HAP-1 (cell line): ENCODE data around the gene ZNF462.

Source experiments
- DNase-seq, 2 experiments: peaks; one replicate each; pipeline ENCODE4 v3.0.0-alpha.2; 2016 to 2020; ENCODE audit warnings: low spot score in 2 of 2
- H3K27me3 ChIP-seq: fragments of 250-450 bp; sonication (Bioruptor Pico); 2 replicates; pipeline ENCODE4 v1.5.1; 2020; ENCODE audit warnings: low read depth, mild to moderate bottlenecking, moderate library complexity
- H3K36me3 ChIP-seq: fragments of 250-450 bp; sonication (Bioruptor Pico); replicated peaks from 2 replicates; pipeline ENCODE4 v1.5.1; 2020; ENCODE audit warnings: mild to moderate bottlenecking
- H3K4me1 ChIP-seq: fragments of 250-450 bp; sonication (Bioruptor Pico); 2 replicates; pipeline ENCODE4 v1.5.1; 2020; ENCODE audit warnings: mild to moderate bottlenecking
- H3K4me3 ChIP-seq: fragments of 250-450 bp; sonication (Bioruptor Pico); 2 replicates; pipeline ENCODE4 v1.5.1; 2020; ENCODE audit warnings: mild to moderate bottlenecking, moderate library complexity
- H3K9me3 ChIP-seq: fragments of 250-450 bp; sonication (Bioruptor Pico); 2 replicates; pipeline ENCODE4 v1.5.1; 2020; ENCODE audit warnings: mild to moderate bottlenecking, moderate library complexity
- in situ Hi-C: fragments of 300-500 bp; cut with MboI; formaldehyde crosslinking; loops from 3 replicates; pipeline ENCODE4 v1.14.3; 2020; ENCODE audit warnings: low sequenced_read_pairs, inconsistent platforms, mixed read lengths

ZNF462 gene

GRCh38 chr9:107008447-107008846, 145.5 kb downstream of the ZNF462 start:
- no peaks in the 10 kb centered on the region for H3K9me3 ChIP-seq
- peaks cover 17% of the 10 kb centered on the region for H3K4me1 ChIP-seq
- peaks cover 25% of the 10 kb centered on the region for H3K36me3 ChIP-seq
- DNase-seq, result no peak
- H3K4me3 ChIP-seq, result no peak overlapping the region
- in situ Hi-C loops, result no loop called here
- no peaks in the 10 kb centered on the region for H3K27me3 ChIP-seq

GRCh38 chr9:107016383-107016782, 153.4 kb downstream of the ZNF462 start:
- Histone ChIP-seq H3K9me3 (no peaks in the 10 kb centered on the region), H3K36me3 (peaks cover 3% of the 10 kb centered on the region; the same call in 1 of the 2 replicates), H3K4me1 (peaks cover 6% of the 10 kb centered on the region), H3K27me3 (no peaks in the 10 kb centered on the region), H3K4me3 (no peak overlapping the region)
- no peak for DNase-seq
- in situ Hi-C loops, result no loop called here

- in situ Hi-C loops, result no loop called here
- H3K4me1 ChIP-seq, result peaks cover 6% of the 10 kb centered on the region
- no peak for DNase-seq
- no peaks in the 10 kb centered on the region for H3K36me3 ChIP-seq
- H3K9me3 ChIP-seq, result no peaks in the 10 kb centered on the region
- no peaks in the 10 kb centered on the region for H3K27me3 ChIP-seq
- H3K4me3 ChIP-seq, result no peak overlapping the region
Measured at GRCh38 chr9:107018861-107019545, 156.0 kb downstream of the ZNF462 start.

GRCh38 chr9:107020040-107020530, 157.1 kb downstream of the ZNF462 start:
- Histone ChIP-seq H3K36me3 (no peaks in the 10 kb centered on the region), H3K27me3 (no peaks in the 10 kb centered on the region), H3K9me3 (no peaks in the 10 kb centered on the region), H3K4me3 (no peak overlapping the region), H3K4me1 (peaks cover 6% of the 10 kb centered on the region)
- peak; percentile 47 to 53 for DNase-seq
- in situ Hi-C loops, result no loop called here

GRCh38 chr9:107024193-107024592, 161.2 kb downstream of the ZNF462 start:
- Histone ChIP-seq H3K4me3 (no peak overlapping the region), H3K27me3 (no peaks in the 10 kb centered on the region), H3K4me1 (peaks cover 6% of the 10 kb centered on the region), H3K9me3 (no peaks in the 10 kb centered on the region), H3K36me3 (no peaks in the 10 kb centered on the region)
- DNase-seq, result no peak
- in situ Hi-C loops, result no loop called here

GRCh38 chr9:107025260-107026035, 162.5 kb downstream of the ZNF462 start:
- Histone ChIP-seq H3K27me3 (no peaks in the 10 kb centered on the region), H3K36me3 (no peaks in the 10 kb centered on the region), H3K9me3 (no peaks in the 10 kb centered on the region), H3K4me1 (peaks cover 2% of the 10 kb centered on the region), H3K4me3 (no peak overlapping the region)
- in situ Hi-C loops, result no loop called here
- DNase-seq, result no peak

- no peak for DNase-seq
- no peaks in the 10 kb centered on the region for H3K27me3 ChIP-seq
- no peak overlapping the region for H3K4me3 ChIP-seq
- no peaks in the 10 kb centered on the region for H3K4me1 ChIP-seq
- H3K9me3 ChIP-seq, result no peaks in the 10 kb centered on the region
- H3K36me3 ChIP-seq, result no peaks in the 10 kb centered on the region
- in situ Hi-C loops, result no loop called here
Measured at GRCh38 chr9:107029146-107029545, 166.2 kb downstream of the ZNF462 start.

GRCh38 chr9:107033966-107034365, 171.0 kb downstream of the ZNF462 start:
- no peaks in the 10 kb centered on the region for H3K9me3 ChIP-seq
- no peaks in the 10 kb centered on the region for H3K4me1 ChIP-seq
- in situ Hi-C loops, result no loop called here
- no peak for DNase-seq
- no peaks in the 10 kb centered on the region for H3K27me3 ChIP-seq
- no peaks in the 10 kb centered on the region for H3K36me3 ChIP-seq
- H3K4me3 ChIP-seq, result no peak overlapping the region

GRCh38 chr9:107034831-107035230, 171.9 kb downstream of the ZNF462 start:
- H3K4me3 ChIP-seq, result no peak overlapping the region
- no peak for DNase-seq
- no peaks in the 10 kb centered on the region for H3K27me3 ChIP-seq
- no peaks in the 10 kb centered on the region for H3K9me3 ChIP-seq
- no peaks in the 10 kb centered on the region for H3K4me1 ChIP-seq
- no peaks in the 10 kb centered on the region for H3K36me3 ChIP-seq
- in situ Hi-C loops, result no loop called here

GRCh38 chr9:107036367-107036766, 173.4 kb downstream of the ZNF462 start:
- Histone ChIP-seq H3K9me3 (no peaks in the 10 kb centered on the region), H3K4me3 (no peak overlapping the region), H3K36me3 (no peaks in the 10 kb centered on the region), H3K4me1 (no peaks in the 10 kb centered on the region), H3K27me3 (no peaks in the 10 kb centered on the region)
- in situ Hi-C loops, result no loop called here
- DNase-seq, result no peak

- peak in 1 of 2 experiments; percentile 7 for DNase-seq
- in situ Hi-C loops, result no loop called here
- Histone ChIP-seq H3K9me3 (no peaks in the 10 kb centered on the region), H3K27me3 (no peaks in the 10 kb centered on the region), H3K4me3 (no peak overlapping the region), H3K4me1 (no peaks in the 10 kb centered on the region), H3K36me3 (no peaks in the 10 kb centered on the region)
Measured at GRCh38 chr9:107039542-107039941, 176.6 kb downstream of the ZNF462 start.

- H3K27me3 ChIP-seq, result no peaks in the 10 kb centered on the region
- H3K9me3 ChIP-seq, result no peaks in the 10 kb centered on the region
- in situ Hi-C loops, result no loop called here
- H3K4me1 ChIP-seq, result no peaks in the 10 kb centered on the region
- DNase-seq, result no peak
- H3K4me3 ChIP-seq, result no peak overlapping the region
- H3K36me3 ChIP-seq, result no peaks in the 10 kb centered on the region
Measured at GRCh38 chr9:107042606-107043005, 179.6 kb downstream of the ZNF462 start.

- no peak for DNase-seq
- H3K4me3 ChIP-seq, result no peak overlapping the region
- no peaks in the 10 kb centered on the region for H3K36me3 ChIP-seq
- no peaks in the 10 kb centered on the region for H3K27me3 ChIP-seq
- no peaks in the 10 kb centered on the region for H3K4me1 ChIP-seq
- in situ Hi-C loops, result no loop called here
- no peaks in the 10 kb centered on the region for H3K9me3 ChIP-seq
Measured at GRCh38 chr9:107043886-107044285, 180.9 kb downstream of the ZNF462 start.

- H3K9me3 ChIP-seq, result no peaks in the 10 kb centered on the region
- no peaks in the 10 kb centered on the region for H3K36me3 ChIP-seq
- H3K4me3 ChIP-seq, result no peak overlapping the region
- peak in 1 of 2 experiments; percentile 30 for DNase-seq
- H3K27me3 ChIP-seq, result no peaks in the 10 kb centered on the region
- in situ Hi-C loops, result no loop called here
- H3K4me1 ChIP-seq, result no peaks in the 10 kb centered on the region
Measured at GRCh38 chr9:107044872-107045271, 181.9 kb downstream of the ZNF462 start.
